Activated CD8-positive, alpha-beta T cell treated with anti-CD3 and anti-CD28 coated beads for 36 hours (primary cell): Measurements from ENCODE around the gene MAGEF1. TPM values are rescaled to one million over a fixed set of nuclear protein-coding genes. Genes with fewer than 3 reads are reported as not detected.

Experiments
- ATAC-seq: fragments of 200-7000 bp; cut with Tn5 transposase; one replicate; pipeline ENCODE4 v1.10.0; 2021; ENCODE audit warnings: mild to moderate bottlenecking, moderate library complexity
- CTCF ChIA-PET: fragments of 350-600 bp; sonication (Branson Sonifier 250); formaldehyde crosslinking; loops from one replicate; lab custom pipeline; 2021; ENCODE audit warnings: antibody characterized with exemption; lab: Charles Lee
- POLR2A ChIA-PET: fragments of 350-600 bp; sonication (Branson Sonifier 250); formaldehyde crosslinking; loops from one replicate; lab custom pipeline; 2021; ENCODE audit warnings: antibody characterized with exemption; lab: Charles Lee
- DNase-seq: peaks from one replicate; pipeline ENCODE4 v3.0.0-alpha.2; 2020
- H3K27ac Mint-ChIP-seq: one replicate; pipeline ENCODE4 v1.8.0; 2021; ENCODE audit warnings: mild to moderate bottlenecking, mixed read lengths
- H3K27me3 Mint-ChIP-seq: one replicate; pipeline ENCODE4 v1.8.0; 2021; ENCODE audit warnings: mixed read lengths
- H3K36me3 Mint-ChIP-seq: one replicate; pipeline ENCODE4 v1.8.0; 2021; ENCODE audit warnings: low read depth, mixed read lengths
- H3K4me1 Mint-ChIP-seq: one replicate; pipeline ENCODE4 v1.8.0; 2021; ENCODE audit warnings: low read depth, mixed read lengths
- H3K4me3 Mint-ChIP-seq: one replicate; pipeline ENCODE4 v1.8.0; 2021; ENCODE audit warnings: mild to moderate bottlenecking, moderate library complexity, mixed read lengths
- H3K9me3 Mint-ChIP-seq: one replicate; pipeline ENCODE4 v1.8.0; 2021; ENCODE audit warnings: mixed read lengths
- CTCF ChIP-seq: fragments of 200-600 bp; IDR thresholded peaks from one replicate; pipeline ENCODE4 v1.8.0; 2022; ENCODE audit warnings: antibody characterized with exemption, mild to moderate bottlenecking
- intact Hi-C: fragments of 100-400 bp; cut with micrococcal nuclease; formaldehyde crosslinking; loops from one replicate; pipeline ENCODE4 v1.10.0; 2022
- total RNA-seq, 2 experiments: library from RNA; stranded (reverse); gene quantifications; one replicate each; pipeline ENCODE4 v1.2.3, GENCODE V29; 2021

MAGEF1 gene
- total RNA-seq, 2 experiments from 2014 or later: 19.2 to 19.3 TPM

DNA sequence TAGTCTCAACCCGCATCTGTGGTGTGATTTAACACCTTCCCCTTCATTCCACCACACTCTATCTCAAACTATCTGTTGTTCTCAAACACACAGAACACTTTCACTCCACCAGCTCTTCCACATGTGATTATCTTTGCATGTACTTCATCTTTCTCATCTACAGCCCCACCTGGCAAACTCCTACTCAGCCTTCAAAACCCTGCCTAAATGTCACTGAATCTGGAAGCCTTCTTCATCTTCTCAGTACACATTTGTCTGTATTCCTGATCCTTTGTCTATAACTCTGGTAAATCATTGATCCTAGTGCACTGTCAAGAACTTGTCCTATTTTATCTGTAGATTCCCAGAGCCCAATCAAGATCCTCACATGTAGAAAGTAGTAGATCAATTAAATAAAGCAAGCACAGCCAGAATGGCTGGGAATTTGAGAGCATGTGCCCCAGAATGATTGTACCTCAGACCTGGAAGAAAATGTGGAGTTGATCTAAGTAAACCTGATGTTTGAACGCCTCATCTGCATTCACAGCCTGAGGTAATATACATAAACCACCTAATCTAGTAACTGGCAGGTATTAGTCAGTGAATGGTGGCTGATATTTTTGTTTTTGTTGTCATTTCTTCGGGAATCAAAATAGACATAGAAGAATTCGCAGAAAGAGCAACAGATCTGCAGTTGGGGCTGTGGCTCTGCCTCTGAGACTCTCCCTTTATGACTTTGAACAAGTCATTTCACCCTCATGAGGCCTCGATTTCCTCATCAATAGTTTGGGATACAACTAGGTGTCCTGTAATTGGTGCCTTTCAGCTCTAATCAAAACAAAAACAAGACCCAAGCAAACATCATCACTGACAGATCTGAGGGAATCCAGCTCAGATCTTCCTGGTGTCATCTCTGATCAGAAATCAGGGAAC lies 28.0 kb upstream of the MAGEF1 start:
- peak; percentile 20 for ATAC-seq

GRCh38 chr3:184738982-184739381 lies 27.1 kb upstream of the MAGEF1 start:
- Mint-ChIP-seq H3K27ac (no peak overlapping the region), H3K4me1 (peaks cover 6% of the 10 kb centered on the region), H3K9me3 (no peaks in the 10 kb centered on the region), H3K27me3 (peaks cover 7% of the 10 kb centered on the region), H3K36me3 (no peaks in the 10 kb centered on the region), H3K4me3 (no peak overlapping the region)
- ChIA-PET POLR2A (no interaction called here), CTCF (interaction anchor here (1.4 to 1.6 kb wide), 2 partner anchors 12 to 178 kb away, joined by 4 to 7 read pairs; partner anchors contain the start of gene EPHB3)
- ATAC-seq (no peak), DNase-seq (no peak)
- intact Hi-C loops: no loop called here
- TF ChIP-seq CTCF: no peak

More for the DNA sequence above, 28.0 kb upstream of the MAGEF1 start:
- CTCF ChIA-PET: interaction anchor here (1.1 to 1.6 kb wide), 2 partner anchors 13 to 18 kb away, joined by 3 to 4 read pairs; no protein-coding TSS in a partner anchor
- Mint-ChIP-seq H3K9me3 (no peaks in the 10 kb centered on the region), H3K4me1 (peaks cover 6% of the 10 kb centered on the region), H3K27ac (no peak overlapping the region), H3K4me3 (no peak overlapping the region), H3K36me3 (no peaks in the 10 kb centered on the region), H3K27me3 (peaks cover 7% of the 10 kb centered on the region)
- intact Hi-C loops: no loop called here
- no peak for DNase-seq
- POLR2A ChIA-PET: no interaction called here
- TF ChIP-seq CTCF: no peak

GRCh38 chr3:184738506-184738890 lies 26.6 kb upstream of the MAGEF1 start:
- TF ChIP-seq CTCF: no peak
- Mint-ChIP-seq H3K4me3 (no peak overlapping the region), H3K27me3 (peaks cover 7% of the 10 kb centered on the region), H3K36me3 (no peaks in the 10 kb centered on the region), H3K4me1 (peaks cover 6% of the 10 kb centered on the region), H3K9me3 (no peaks in the 10 kb centered on the region), H3K27ac (no peak overlapping the region)
- intact Hi-C loops: no loop called here
- ATAC-seq (no peak), DNase-seq (no peak)
- CTCF ChIA-PET: interaction anchor here (1.4 to 1.6 kb wide), 2 partner anchors 11 to 177 kb away, joined by 4 to 7 read pairs; partner anchors contain the start of gene EPHB3
- POLR2A ChIA-PET: no interaction called here

DNA sequence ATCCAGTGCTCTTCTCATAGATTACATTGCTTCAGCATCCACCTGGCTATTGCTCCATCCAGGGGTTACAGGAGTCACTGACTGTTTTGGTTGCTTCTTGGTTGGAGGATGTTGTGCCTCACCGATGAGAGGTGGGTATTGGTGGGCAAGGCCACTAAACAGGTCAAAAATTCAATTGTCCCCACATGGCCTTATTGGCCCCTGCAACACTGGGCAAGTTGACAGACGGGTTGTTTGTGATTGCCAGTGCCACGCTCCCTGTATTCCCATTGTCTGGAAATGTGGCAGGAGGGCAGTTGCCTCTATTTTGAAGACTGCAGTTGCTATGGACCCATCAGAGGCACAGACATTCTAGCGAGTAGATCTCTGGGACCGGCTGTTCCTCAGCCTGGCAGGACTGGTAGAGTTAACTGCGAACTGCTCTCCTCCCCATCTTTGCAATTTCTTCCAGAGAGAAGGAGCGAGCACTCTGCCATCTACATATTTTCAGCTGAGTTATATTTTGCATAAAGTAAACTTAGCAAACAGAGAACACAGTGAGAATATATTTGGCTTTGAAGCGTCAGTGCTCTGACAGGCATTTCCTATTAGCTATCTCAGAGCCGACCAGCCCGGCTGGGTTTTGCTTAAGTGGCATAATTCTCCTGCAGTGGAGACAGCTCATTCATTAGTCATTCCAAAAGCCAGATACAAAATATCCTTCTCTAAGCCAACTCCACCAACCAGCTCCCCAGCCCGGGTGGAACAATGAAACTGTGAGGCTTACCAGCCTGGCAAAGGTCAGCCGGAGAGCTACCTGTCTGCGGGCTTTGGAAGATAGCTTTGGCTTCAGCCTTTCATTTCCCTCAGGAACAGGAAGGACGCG lies 26.0 kb upstream of the MAGEF1 start:
- CTCF ChIA-PET: interaction anchor here (1.0 to 1.6 kb wide), 4 partner anchors 11 to 177 kb away, joined by 4 to 7 read pairs (median 4); partner anchors contain the start of gene EPHB3
- POLR2A ChIA-PET: no interaction called here
- H3K27ac Mint-ChIP-seq: no peak overlapping the region

More for the DNA sequence above, 26.0 kb upstream of the MAGEF1 start:
- peaks cover 6% of the 10 kb centered on the region for H3K4me1 Mint-ChIP-seq
- H3K9me3 Mint-ChIP-seq: no peaks in the 10 kb centered on the region
- TF ChIP-seq CTCF: no peak
- no peak for ATAC-seq
- H3K4me3 Mint-ChIP-seq: no peak overlapping the region
- DNase-seq: no peak
- intact Hi-C loops: no loop called here
- no peaks in the 10 kb centered on the region for H3K36me3 Mint-ChIP-seq
- peaks cover 7% of the 10 kb centered on the region for H3K27me3 Mint-ChIP-seq
